Caco-2 (cell line): Measurements from ENCODE around the gene R3HCC1L. TPM values are rescaled to one million over a fixed set of nuclear protein-coding genes. Genes with fewer than 3 reads are reported as not detected.
"Not testable (repeated sequence)": the region's sequence is repeated elsewhere in the genome, so short reads cannot be mapped to it uniquely, and the experiment has no call there.

ENCODE experiments used
- BruUV-seq: library from RNA; stranded (reverse); fragments of 400-500 nt; replicated peaks from 2 replicates; lab custom pipeline; 2021; lab: Mats Ljungman, UMichigan
- CTCF ChIA-PET: fragments of 300-600 bp; sonication (Branson Sonifier 250); formaldehyde crosslinking; loops from one replicate; lab custom pipeline; 2022; ENCODE audit warnings: antibody characterized with exemption; lab: Charles Lee
- POLR2A ChIA-PET: fragments of 300-600 bp; sonication (Branson Sonifier 250); formaldehyde crosslinking; loops from one replicate; lab custom pipeline; 2022; ENCODE audit warnings: antibody characterized with exemption; lab: Charles Lee
- DNase-seq, 2 experiments: peaks; one replicate each; pipeline versions ENCODE4 v3.0.0 to v3.0.0-alpha.2; 2020 to 2022
- H3K27me3 ChIP-seq: replicated peaks from 2 replicates; pipeline ENCODE4 v1.6.0; 2011; ENCODE audit warnings: low read length; ENCODE audit not compliant: control insufficient read depth, insufficient read depth
- H3K36me3 ChIP-seq: 2 replicates; pipeline ENCODE4 v1.5.1; 2011; ENCODE audit warnings: low read length; ENCODE audit not compliant: control insufficient read depth, insufficient read depth
- H3K4me1 ChIP-seq: fragments of 250-450 bp; sonication (Bioruptor Pico); 2 replicates; pipeline ENCODE4 v1.5.1; 2020; ENCODE audit warnings: mild to moderate bottlenecking
- H3K4me3 ChIP-seq: 2 replicates; pipeline ENCODE4 v1.5.1; 2011; ENCODE audit warnings: low read depth, mild to moderate bottlenecking, control low read depth, low read length
- H3K9me3 ChIP-seq: fragments of 250-450 bp; sonication (Bioruptor Pico); 2 replicates; pipeline ENCODE4 v1.5.1; 2020; ENCODE audit warnings: mild to moderate bottlenecking, moderate library complexity
- H3K27ac Mint-ChIP-seq: one replicate; pipeline ENCODE4 v1.8.0; 2022; ENCODE audit warnings: mixed read lengths; ENCODE audit not compliant: unreplicated experiment
- H3K27me3 Mint-ChIP-seq: one replicate; pipeline ENCODE4 v1.8.0; 2022; ENCODE audit warnings: mixed read lengths; ENCODE audit not compliant: insufficient read depth, unreplicated experiment
- H3K36me3 Mint-ChIP-seq: one replicate; pipeline ENCODE4 v1.8.0; 2022; ENCODE audit warnings: mild to moderate bottlenecking, mixed read lengths; ENCODE audit not compliant: insufficient read depth, unreplicated experiment
- H3K4me1 Mint-ChIP-seq: one replicate; pipeline ENCODE4 v1.8.0; 2022; ENCODE audit warnings: low read depth, mixed read lengths; ENCODE audit not compliant: unreplicated experiment
- H3K4me3 Mint-ChIP-seq: one replicate; pipeline ENCODE4 v1.8.0; 2022; ENCODE audit warnings: mild to moderate bottlenecking, moderate library complexity, mixed read lengths; ENCODE audit not compliant: unreplicated experiment
- H3K9me3 Mint-ChIP-seq: one replicate; pipeline ENCODE4 v1.8.0; 2022; ENCODE audit warnings: mixed read lengths; ENCODE audit not compliant: unreplicated experiment
- intact Hi-C: fragments of 100-400 bp; cut with micrococcal nuclease; formaldehyde crosslinking; loops from one replicate; pipeline ENCODE4 v1.10.0; 2022; ENCODE audit not compliant: unreplicated experiment
- total RNA-seq: library from RNA; stranded (reverse); gene quantifications from 2 replicates; pipeline ENCODE4 v1.2.3, GENCODE V29; 2022
- TF ChIP-seq, protein P1 (sequence below), 2 experiments: fragments of 200-600 bp in 1 of 2; IDR thresholded peaks; 1 replicate in 1 of 2; 2 replicates in 1 of 2; pipeline versions ENCODE4 v1.5.1 to v1.8.0; 2011 to 2022; ENCODE audit warnings: antibody characterized with exemption in 1 of 2, control low read depth in 1 of 2, inconsistent platforms in 1 of 2, low read depth in 1 of 2, low read length in 1 of 2, mild to moderate bottlenecking in 1 of 2, moderate library complexity in 1 of 2; ENCODE audit not compliant: insufficient read depth in 1 of 2, severe bottlenecking in 1 of 2, unreplicated experiment in 1 of 2

Gene R3HCC1L
- total RNA-seq, 1 experiment from 2014 or later = 16.5 TPM

DNA sequence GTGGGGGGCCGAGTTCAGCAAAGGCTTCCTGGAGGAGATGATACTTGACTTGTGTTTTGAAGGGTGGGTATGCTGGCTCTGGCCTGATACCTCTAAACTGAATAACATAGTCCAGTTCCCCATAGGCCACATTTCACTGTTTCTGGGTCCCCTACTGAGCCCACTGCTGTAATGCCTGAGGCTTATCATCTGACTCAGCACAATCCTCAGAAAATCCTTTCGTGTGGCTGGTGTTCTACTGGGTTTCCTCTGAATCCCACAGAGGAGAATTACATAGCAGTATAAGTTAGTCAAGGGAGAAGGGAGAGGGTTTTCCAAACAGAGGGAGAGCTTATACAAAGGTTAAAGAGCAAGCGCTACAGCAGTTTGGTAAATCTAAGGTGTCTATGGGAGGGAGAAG, 2.8 kb upstream of the R3HCC1L start:
- Mint-ChIP-seq H3K4me1 (peaks cover 6% of the 10 kb centered on the region), H3K4me3 (no peak overlapping the region), H3K36me3 (peaks cover 13% of the 10 kb centered on the region), H3K27ac (no peak overlapping the region), H3K27me3 (peaks cover 3% of the 10 kb centered on the region), H3K9me3 (no peaks in the 10 kb centered on the region)
- Histone ChIP-seq H3K9me3 (no peaks in the 10 kb centered on the region), H3K27me3 (no peaks in the 10 kb centered on the region; the same call in 1 of the 2 replicates), H3K4me3 (no peak overlapping the region), H3K4me1 (no peaks in the 10 kb centered on the region), H3K36me3 (no peaks in the 10 kb centered on the region)
- DNase-seq = no peak
- CTCF ChIA-PET = no interaction called here
- intact Hi-C loops = no loop called here
- POLR2A ChIA-PET = no interaction called here
- no TSS peak for BruUV-seq
- TF ChIP-seq, protein P1, sequence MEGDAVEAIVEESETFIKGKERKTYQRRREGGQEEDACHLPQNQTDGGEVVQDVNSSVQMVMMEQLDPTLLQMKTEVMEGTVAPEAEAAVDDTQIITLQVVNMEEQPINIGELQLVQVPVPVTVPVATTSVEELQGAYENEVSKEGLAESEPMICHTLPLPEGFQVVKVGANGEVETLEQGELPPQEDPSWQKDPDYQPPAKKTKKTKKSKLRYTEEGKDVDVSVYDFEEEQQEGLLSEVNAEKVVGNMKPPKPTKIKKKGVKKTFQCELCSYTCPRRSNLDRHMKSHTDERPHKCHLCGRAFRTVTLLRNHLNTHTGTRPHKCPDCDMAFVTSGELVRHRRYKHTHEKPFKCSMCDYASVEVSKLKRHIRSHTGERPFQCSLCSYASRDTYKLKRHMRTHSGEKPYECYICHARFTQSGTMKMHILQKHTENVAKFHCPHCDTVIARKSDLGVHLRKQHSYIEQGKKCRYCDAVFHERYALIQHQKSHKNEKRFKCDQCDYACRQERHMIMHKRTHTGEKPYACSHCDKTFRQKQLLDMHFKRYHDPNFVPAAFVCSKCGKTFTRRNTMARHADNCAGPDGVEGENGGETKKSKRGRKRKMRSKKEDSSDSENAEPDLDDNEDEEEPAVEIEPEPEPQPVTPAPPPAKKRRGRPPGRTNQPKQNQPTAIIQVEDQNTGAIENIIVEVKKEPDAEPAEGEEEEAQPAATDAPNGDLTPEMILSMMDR (IDR thresholded peaks at IDR 0.05; ENCODE audit: insufficient read depth in 1 of 2, low read depth in 1 of 2, low read length in 1 of 2, severe bottlenecking in 1 of 2, unreplicated experiment in 1 of 2) = no peak

DNA sequence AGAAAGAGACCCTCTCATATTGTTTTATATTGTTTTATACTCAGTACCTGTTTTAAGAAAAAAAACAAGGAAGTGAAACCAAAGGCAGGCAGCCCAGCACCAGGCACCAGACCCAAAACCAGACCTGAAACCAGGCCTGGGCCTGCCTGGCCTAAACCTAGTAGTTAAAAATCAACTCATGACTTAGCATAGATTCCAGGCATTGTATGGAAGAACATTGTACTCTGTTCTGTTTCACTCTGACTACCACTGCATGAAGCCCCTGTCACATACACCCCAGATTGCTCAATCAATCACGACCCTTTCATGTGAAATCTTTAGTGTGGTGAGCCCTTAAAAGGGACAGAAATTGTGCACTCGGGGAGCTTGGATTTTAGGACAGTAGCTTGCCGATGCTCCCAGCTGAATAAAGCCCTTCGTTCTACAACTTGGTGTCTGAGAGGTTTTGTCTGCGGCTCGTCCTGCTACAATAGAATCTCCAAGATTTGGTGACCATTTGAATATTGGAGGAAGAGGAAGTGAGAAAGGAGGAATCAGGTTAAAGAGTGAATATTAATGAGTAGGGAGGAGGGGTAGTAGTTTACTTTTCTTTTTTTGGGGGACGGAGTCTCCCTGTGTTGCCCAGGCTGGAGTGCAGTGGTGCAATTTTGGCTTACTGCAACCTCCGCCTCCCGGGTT, 1.2 kb upstream of the R3HCC1L start:
- H3K4me3 ChIP-seq, H3K4me1 ChIP-seq, CTCF ChIA-PET, H3K27me3 ChIP-seq, H3K36me3 ChIP-seq, DNase-seq, H3K27me3 Mint-ChIP-seq, POLR2A ChIA-PET, H3K4me1 Mint-ChIP-seq, intact Hi-C loops, BruUV-seq, H3K9me3 ChIP-seq, H3K27ac Mint-ChIP-seq, H3K9me3 Mint-ChIP-seq: not testable (repeated sequence)
- Mint-ChIP-seq H3K36me3 (peaks cover 13% of the 10 kb centered on the region), H3K4me3 (peak overlapping the region; percentile 89)

DNA sequence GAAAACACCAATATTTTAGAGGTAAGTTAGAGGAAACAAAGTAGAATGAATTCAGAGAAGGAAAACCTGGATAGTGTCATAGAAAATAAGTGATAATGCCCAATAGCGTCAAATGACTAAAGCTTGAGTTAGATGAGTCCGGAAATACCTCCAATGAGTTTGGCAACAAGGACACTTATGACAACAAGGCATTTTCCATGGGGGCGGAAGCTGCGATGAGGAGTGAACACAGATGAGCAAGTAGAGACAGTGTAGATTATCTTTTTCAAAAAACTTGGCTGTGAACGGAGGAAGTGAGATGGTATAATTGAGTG, 383 bp upstream of the R3HCC1L start:
- POLR2A ChIA-PET = no interaction called here
- Mint-ChIP-seq H3K4me3 (peak overlapping the region; percentile 89), H3K27ac (peak overlapping the region; percentile 93), H3K9me3 (no peaks in the 10 kb centered on the region), H3K4me1 (peaks cover 6% of the 10 kb centered on the region), H3K27me3 (peaks cover under 1% of the 10 kb centered on the region), H3K36me3 (peaks cover 13% of the 10 kb centered on the region)
- Histone ChIP-seq H3K9me3 (no peaks in the 10 kb centered on the region), H3K36me3 (no peaks in the 10 kb centered on the region), H3K4me1 (no peaks in the 10 kb centered on the region), H3K27me3 (no peaks in the 10 kb centered on the region), H3K4me3 (peak overlapping the region; percentile 55)
- CTCF ChIA-PET = interaction anchor here (0.7 to 1.4 kb wide), 3 partner anchors 37 to 175 kb away, joined by 3 to 9 read pairs (median 4); no protein-coding TSS in a partner anchor
- intact Hi-C loops = no loop called here
- no peak for DNase-seq
- no TSS peak for BruUV-seq
- TF ChIP-seq, protein P1 (IDR thresholded peaks at IDR 0.05; ENCODE audit: insufficient read depth in 1 of 2, low read depth in 1 of 2, low read length in 1 of 2, severe bottlenecking in 1 of 2, unreplicated experiment in 1 of 2) = no peak
